Choroid plexus epithelial cell (primary cell): Measurements from ENCODE around the gene MARCHF9.

Source experiments
- DNase-seq: peaks from one replicate; pipeline ENCODE4 v3.0.0-alpha.2; 2010; ENCODE audit warnings: low read depth
- H3K4me3 ChIP-seq: 2 replicates; pipeline ENCODE4 v1.5.1; 2011; ENCODE audit warnings: low read depth, mild to moderate bottlenecking, control low read depth, low read length, moderate library complexity
- CTCF ChIP-seq: conservative IDR thresholded peaks from 2 replicates; pipeline ENCODE4 v1.5.1; 2011; ENCODE audit warnings: low read depth, mild to moderate bottlenecking, control low read depth, inconsistent platforms, low read length, moderate library complexity

Gene MARCHF9

GRCh38 chr12:57764662-57765002, 9.7 kb downstream of the MARCHF9 start:
- no peak for TF ChIP-seq CTCF
- peak overlapping the region; percentile 42 for H3K4me3 ChIP-seq
- DNase-seq, result no peak

- peak; percentile 29 for DNase-seq
- peak; percentile 48 for TF ChIP-seq CTCF
- peak overlapping the region; percentile 42 for H3K4me3 ChIP-seq
These were observed 10.2 kb downstream of the MARCHF9 start for GRCh38 chr12:57765003-57765697.

- H3K4me3 ChIP-seq, result peak overlapping the region; percentile 42
- DNase-seq, result no peak
- no peak for TF ChIP-seq CTCF
These were observed 11.0 kb downstream of the MARCHF9 start for GRCh38 chr12:57765698-57766463.

GRCh38 chr12:57766464-57767304, 11.8 kb downstream of the MARCHF9 start, which contains the start of gene CYP27B1:
Gene CYP27B1 (minus strand): TSS chr12:57767078. CDS start chr12:57767041, 37 bp downstream.
- peak; percentile 44 for DNase-seq
- no peak for TF ChIP-seq CTCF
- H3K4me3 ChIP-seq, result peak within 1 kb of the TSS; percentile 38

- no peak overlapping the region for H3K4me3 ChIP-seq
- TF ChIP-seq CTCF, result no peak
- DNase-seq, result no peak
These were observed 12.4 kb downstream of the MARCHF9 start for GRCh38 chr12:57767305-57767698.

GRCh38 chr12:57767876-57768275, 13.0 kb downstream of the MARCHF9 start:
- no peak overlapping the region for H3K4me3 ChIP-seq
- no peak for DNase-seq
- no peak for TF ChIP-seq CTCF
